Germinal center (tissue), 1 donor: Measurements from ENCODE around the gene WASF3.

Source experiments
- DNase-seq: peaks from one replicate; pipeline ENCODE4 v3.0.0; 2012; ENCODE audit warnings: mixed read lengths, low spot score

The WASF3 gene

GRCh38 chr13:26681036-26681435 is 123.6 kb downstream of the WASF3 start:
- DNase-seq: no peak

- DNase-seq: no peak
These were observed 125.1 kb downstream of the WASF3 start for GRCh38 chr13:26682606-26683005.

GRCh38 chr13:26685606-26686005 is 128.1 kb downstream of the WASF3 start:
- no peak for DNase-seq

- no peak for DNase-seq
These were observed 128.8 kb downstream of the WASF3 start for GRCh38 chr13:26686285-26686684.

- no peak for DNase-seq
These were observed 130.8 kb downstream of the WASF3 start for GRCh38 chr13:26688286-26688685.

GRCh38 chr13:26688980-26689379 is 131.5 kb downstream of the WASF3 start:
- no peak for DNase-seq

GRCh38 chr13:26693749-26694463 is 136.4 kb downstream of the WASF3 start:
- DNase-seq: no peak

- no peak for DNase-seq
These were observed 137.3 kb downstream of the WASF3 start for GRCh38 chr13:26694609-26695359.

- no peak for DNase-seq
These were observed 137.8 kb downstream of the WASF3 start for GRCh38 chr13:26695360-26695705.

GRCh38 chr13:26695891-26696311 is 138.4 kb downstream of the WASF3 start:
- DNase-seq: no peak

- DNase-seq: no peak
These were observed 139.8 kb downstream of the WASF3 start for GRCh38 chr13:26697069-26697955.

GRCh38 chr13:26698392-26699196 is 141.1 kb downstream of the WASF3 start:
- peak; percentile 79 for DNase-seq

GRCh38 chr13:26699197-26699490 is 141.7 kb downstream of the WASF3 start:
- DNase-seq: no peak

- DNase-seq: no peak
These were observed 148.1 kb downstream of the WASF3 start for GRCh38 chr13:26705536-26705935.

GRCh38 chr13:26706381-26706780 is 148.9 kb downstream of the WASF3 start:
- no peak for DNase-seq

- DNase-seq: peak; percentile 32
These were observed 149.9 kb downstream of the WASF3 start for GRCh38 chr13:26707122-26708006.

- no peak for DNase-seq
These were observed 150.5 kb downstream of the WASF3 start for GRCh38 chr13:26708007-26708297.

- DNase-seq: no peak
These were observed 152.0 kb downstream of the WASF3 start for GRCh38 chr13:26709461-26709860.

- no peak for DNase-seq
These were observed 152.7 kb downstream of the WASF3 start for GRCh38 chr13:26710166-26710565.

GRCh38 chr13:26711211-26711610 is 153.7 kb downstream of the WASF3 start:
- no peak for DNase-seq

- no peak for DNase-seq
These were observed 155.9 kb downstream of the WASF3 start for GRCh38 chr13:26713341-26713740.
